ENCODE data around the gene UBR4. TPM values are rescaled to one million over a fixed set of nuclear protein-coding genes. Genes with fewer than 3 reads are reported as not detected.

The UBR4 gene
- total RNA-seq, 2 experiments from 2014 or later = 116 to 125 TPM

GRCh38 chr1:19032701-19033514 is 177.2 kb downstream of the UBR4 start:
- POLR2A ChIA-PET = no interaction called here
- no peaks in the 10 kb centered on the region for H3K27me3 Mint-ChIP-seq
- H3K36me3 Mint-ChIP-seq (ENCODE audit: low read depth) = no peaks in the 10 kb centered on the region
- ATAC-seq (ENCODE audit: poor library complexity) = no peak
- no peaks in the 10 kb centered on the region for H3K9me3 Mint-ChIP-seq
- Histone ChIP-seq H3K27ac (ENCODE audit: low read depth in 1 of 2, low read length in 2 of 2) (no peak overlapping the region), H3K36me3 (ENCODE audit: insufficient read depth, low read length) (no peaks in the 10 kb centered on the region), H3K9me3 (ENCODE audit: control insufficient read depth in 1 of 2, insufficient read depth in 1 of 2, low read length in 2 of 2) (no peaks in the 10 kb centered on the region), H3K4me1 (ENCODE audit: insufficient read depth, low read length) (peaks cover 3% of the 10 kb centered on the region), H3K4me3 (ENCODE audit: low read length) (no peak overlapping the region), H3K27me3 (ENCODE audit: control insufficient read depth in 1 of 2, insufficient read depth in 2 of 2, low read length in 2 of 2) (no peaks in the 10 kb centered on the region)
- CTCF ChIA-PET = no interaction called here
- peaks cover 2% of the 10 kb centered on the region for H3K4me1 Mint-ChIP-seq (ENCODE audit: low read depth)
- no peak overlapping the region for H3K4me3 Mint-ChIP-seq
- no peak overlapping the region for H3K27ac Mint-ChIP-seq
- DNase-seq = peak in 1 of 14 experiments; percentile 19
- intact Hi-C loops (cut with DNase I, micrococcal nuclease) = no loop called here
- TF ChIP-seq, protein P1, sequence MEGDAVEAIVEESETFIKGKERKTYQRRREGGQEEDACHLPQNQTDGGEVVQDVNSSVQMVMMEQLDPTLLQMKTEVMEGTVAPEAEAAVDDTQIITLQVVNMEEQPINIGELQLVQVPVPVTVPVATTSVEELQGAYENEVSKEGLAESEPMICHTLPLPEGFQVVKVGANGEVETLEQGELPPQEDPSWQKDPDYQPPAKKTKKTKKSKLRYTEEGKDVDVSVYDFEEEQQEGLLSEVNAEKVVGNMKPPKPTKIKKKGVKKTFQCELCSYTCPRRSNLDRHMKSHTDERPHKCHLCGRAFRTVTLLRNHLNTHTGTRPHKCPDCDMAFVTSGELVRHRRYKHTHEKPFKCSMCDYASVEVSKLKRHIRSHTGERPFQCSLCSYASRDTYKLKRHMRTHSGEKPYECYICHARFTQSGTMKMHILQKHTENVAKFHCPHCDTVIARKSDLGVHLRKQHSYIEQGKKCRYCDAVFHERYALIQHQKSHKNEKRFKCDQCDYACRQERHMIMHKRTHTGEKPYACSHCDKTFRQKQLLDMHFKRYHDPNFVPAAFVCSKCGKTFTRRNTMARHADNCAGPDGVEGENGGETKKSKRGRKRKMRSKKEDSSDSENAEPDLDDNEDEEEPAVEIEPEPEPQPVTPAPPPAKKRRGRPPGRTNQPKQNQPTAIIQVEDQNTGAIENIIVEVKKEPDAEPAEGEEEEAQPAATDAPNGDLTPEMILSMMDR (IDR thresholded peaks at IDR 0.05) = no peak

DNA sequence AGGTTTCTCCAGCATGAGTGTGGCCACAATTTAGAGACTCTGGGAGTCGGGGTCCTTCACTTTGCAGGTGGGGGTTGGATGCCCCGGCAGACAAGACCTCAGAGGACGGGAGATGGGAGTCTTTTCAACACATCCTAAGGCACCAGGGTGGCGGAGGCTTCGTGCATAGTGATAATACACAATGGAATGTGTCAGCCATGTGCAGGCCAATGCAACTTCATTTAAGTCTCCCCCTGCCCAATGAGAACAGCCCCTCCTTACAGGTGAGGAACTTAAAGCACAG is 177.7 kb downstream of the UBR4 start:
- H3K27me3 Mint-ChIP-seq = no peaks in the 10 kb centered on the region
- H3K27ac ChIP-seq (ENCODE audit: low read depth in 1 of 2, low read length in 2 of 2) = no peak overlapping the region

DNA sequence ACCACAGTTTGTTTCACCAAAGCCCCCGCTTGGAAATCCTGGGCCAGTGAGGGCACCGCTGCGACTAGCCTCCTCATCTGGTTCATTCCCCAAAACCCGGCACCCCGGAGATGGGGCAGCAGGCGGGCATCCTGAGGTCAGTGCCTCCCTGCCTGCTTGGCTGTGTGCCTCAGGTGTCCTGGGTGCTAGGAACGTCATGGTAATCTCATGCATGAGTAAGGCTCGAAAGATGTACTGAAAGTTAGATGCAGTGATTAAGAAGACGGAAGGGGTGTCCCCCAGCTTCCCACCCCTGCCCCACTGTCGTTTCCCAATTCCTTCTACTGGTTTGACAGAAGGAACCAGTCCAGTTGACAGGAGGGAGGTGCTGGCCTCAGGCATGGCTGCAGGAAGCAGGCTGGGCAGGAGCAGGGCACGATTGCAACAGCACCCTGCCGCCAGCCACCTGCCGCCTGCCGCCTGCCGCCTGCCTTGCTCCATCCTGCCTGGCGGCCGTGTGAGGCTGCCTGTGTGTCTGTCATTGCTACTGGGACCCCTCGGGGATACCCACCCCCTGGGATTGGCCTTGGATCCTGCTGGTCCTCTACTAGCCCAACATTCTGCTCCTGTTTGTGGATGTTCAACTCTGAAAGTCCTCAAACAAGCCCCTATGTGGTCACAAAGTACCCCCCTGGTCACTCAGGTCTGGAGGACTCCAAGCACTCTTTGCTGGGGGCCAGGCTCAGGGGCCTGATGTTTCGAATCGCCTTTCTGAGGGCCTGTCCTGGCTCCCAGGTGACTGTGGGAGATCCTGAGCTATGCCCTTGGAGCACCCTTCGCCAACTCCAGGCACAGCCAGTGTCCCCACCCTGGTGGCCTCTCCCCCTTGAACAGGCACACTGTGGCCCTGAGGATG is 180.6 kb downstream of the UBR4 start:
- Histone ChIP-seq H3K36me3 (ENCODE audit: insufficient read depth, low read length) (no peaks in the 10 kb centered on the region), H3K27ac (ENCODE audit: low read depth in 1 of 2, low read length in 2 of 2) (no peak overlapping the region), H3K27me3 (ENCODE audit: control insufficient read depth in 1 of 2, insufficient read depth in 2 of 2, low read length in 2 of 2) (peaks cover 0 to 2% of the 10 kb centered on the region in 2 experiments), H3K4me3 (ENCODE audit: low read length) (no peak overlapping the region), H3K4me1 (ENCODE audit: insufficient read depth, low read length) (peaks cover 4% of the 10 kb centered on the region), H3K9me3 (ENCODE audit: control insufficient read depth in 1 of 2, insufficient read depth in 1 of 2, low read length in 2 of 2) (no peaks in the 10 kb centered on the region)
- H3K27me3 Mint-ChIP-seq = no peaks in the 10 kb centered on the region
- no peaks in the 10 kb centered on the region for H3K9me3 Mint-ChIP-seq
- no peak overlapping the region for H3K27ac Mint-ChIP-seq
- ATAC-seq (ENCODE audit: poor library complexity) (no peak), DNase-seq (no peak)
- H3K36me3 Mint-ChIP-seq (ENCODE audit: low read depth) = no peaks in the 10 kb centered on the region
- POLR2A ChIA-PET = interaction anchor here (0.6 kb wide), 1 partner anchor 43 kb away, joined by 3 read pairs; no protein-coding TSS in a partner anchor
- H3K4me3 Mint-ChIP-seq = no peak overlapping the region
- TF ChIP-seq, protein P1 (IDR thresholded peaks at IDR 0.05) = no peak
- CTCF ChIA-PET = no interaction called here
- intact Hi-C loops (cut with DNase I, micrococcal nuclease) = no loop called here
- peaks cover 5% of the 10 kb centered on the region for H3K4me1 Mint-ChIP-seq (ENCODE audit: low read depth)

More for the DNA sequence above, 177.7 kb downstream of the UBR4 start:
- Mint-ChIP-seq H3K4me3 (no peak overlapping the region), H3K9me3 (no peaks in the 10 kb centered on the region), H3K36me3 (ENCODE audit: low read depth) (no peaks in the 10 kb centered on the region), H3K27ac (no peak overlapping the region), H3K4me1 (ENCODE audit: low read depth) (peaks cover 5% of the 10 kb centered on the region)
- no peaks in the 10 kb centered on the region for H3K36me3 ChIP-seq (ENCODE audit: insufficient read depth, low read length)
- TF ChIP-seq, protein P1 (IDR thresholded peaks at IDR 0.05) = no peak
- intact Hi-C loops (cut with DNase I, micrococcal nuclease) = no loop called here
- ChIA-PET POLR2A (no interaction called here), CTCF (no interaction called here)
- no peak overlapping the region for H3K4me3 ChIP-seq (ENCODE audit: low read length)
- H3K9me3 ChIP-seq (ENCODE audit: control insufficient read depth in 1 of 2, insufficient read depth in 1 of 2, low read length in 2 of 2) = no peaks in the 10 kb centered on the region
- ATAC-seq (ENCODE audit: poor library complexity) = no peak
- DNase-seq = peak in 1 of 14 experiments; percentile 20
- H3K27me3 ChIP-seq (ENCODE audit: control insufficient read depth in 1 of 2, insufficient read depth in 2 of 2, low read length in 2 of 2) = no peaks in the 10 kb centered on the region
- peaks cover 4% of the 10 kb centered on the region for H3K4me1 ChIP-seq (ENCODE audit: insufficient read depth, low read length)

Data from CD4-positive, alpha-beta T cell (primary cell).